T-helper 2 cell (primary cell): ENCODE results near the gene EFTUD2.

Experiments used
- DNase-seq, 5 experiments: peaks; one replicate each; pipeline versions ENCODE4 v3.0.0 to v3.0.0-alpha.2; 2012 to 2022

EFTUD2 gene

DNA sequence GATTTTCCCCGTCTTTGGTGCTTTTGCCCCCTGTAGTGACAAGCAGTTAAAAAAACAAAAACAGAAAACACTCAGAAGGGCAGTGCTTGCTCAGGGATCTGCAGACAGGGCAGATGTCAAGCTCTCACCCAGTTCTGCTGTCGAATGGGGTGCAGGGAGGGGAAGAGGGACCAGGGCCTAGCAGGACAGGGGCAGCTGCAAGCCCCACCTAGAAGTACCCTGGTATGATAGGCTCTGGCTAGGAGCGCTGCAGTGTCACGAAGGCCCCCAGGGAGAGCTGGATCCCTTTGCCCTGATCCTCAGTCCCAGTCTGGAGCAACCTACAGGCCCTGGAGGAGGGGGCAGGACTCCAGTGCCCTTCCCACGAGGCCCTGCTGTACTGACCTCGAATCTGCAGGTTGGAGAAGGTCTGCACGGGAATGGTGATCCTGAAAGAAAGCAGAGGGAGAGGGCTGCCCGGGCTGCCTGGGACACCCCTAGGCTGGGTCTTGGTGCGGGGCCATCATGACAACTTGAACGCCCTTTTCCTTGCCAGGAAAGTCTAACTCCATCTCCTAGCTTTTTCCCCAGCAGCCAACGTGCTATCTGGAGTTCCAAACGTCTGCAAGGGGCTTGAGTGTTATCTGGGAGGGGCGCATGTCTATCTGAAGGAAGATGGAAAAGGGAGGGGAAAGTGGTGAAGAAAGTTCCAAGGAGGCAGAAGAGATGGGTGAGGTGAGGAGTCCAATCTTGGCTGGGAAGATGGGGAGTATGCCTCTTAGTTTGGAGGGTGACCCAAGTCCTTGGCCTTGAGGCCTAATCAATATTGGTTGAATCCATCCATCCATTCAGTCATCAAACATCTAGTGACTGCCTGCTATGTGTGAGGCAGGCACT, 11.2 kb upstream of the EFTUD2 start:
- DNase-seq = no peak

DNA sequence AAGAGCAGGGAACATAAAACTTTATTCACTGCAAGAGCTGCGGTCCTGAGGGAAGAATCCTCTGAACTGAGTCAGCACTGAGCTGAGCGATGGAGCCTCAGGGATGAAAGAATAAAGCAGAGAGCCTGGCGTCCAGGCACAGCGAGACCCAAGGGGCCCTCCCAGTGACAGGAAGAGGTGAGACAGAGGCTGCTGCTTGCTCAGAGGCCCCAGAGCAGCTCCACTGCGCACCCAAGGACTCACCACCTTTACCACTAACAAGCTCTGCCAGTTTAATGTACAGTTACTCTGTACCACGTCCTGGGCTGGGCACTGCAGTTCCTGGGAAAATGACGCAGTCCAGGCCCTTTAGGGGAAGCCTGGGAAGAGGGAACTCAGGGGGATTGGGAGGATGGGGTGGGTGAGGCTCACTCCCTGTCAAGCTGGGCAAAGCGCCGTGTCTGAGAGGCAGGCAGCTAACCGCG, 10.5 kb upstream of the EFTUD2 start:
- no peak for DNase-seq

DNA sequence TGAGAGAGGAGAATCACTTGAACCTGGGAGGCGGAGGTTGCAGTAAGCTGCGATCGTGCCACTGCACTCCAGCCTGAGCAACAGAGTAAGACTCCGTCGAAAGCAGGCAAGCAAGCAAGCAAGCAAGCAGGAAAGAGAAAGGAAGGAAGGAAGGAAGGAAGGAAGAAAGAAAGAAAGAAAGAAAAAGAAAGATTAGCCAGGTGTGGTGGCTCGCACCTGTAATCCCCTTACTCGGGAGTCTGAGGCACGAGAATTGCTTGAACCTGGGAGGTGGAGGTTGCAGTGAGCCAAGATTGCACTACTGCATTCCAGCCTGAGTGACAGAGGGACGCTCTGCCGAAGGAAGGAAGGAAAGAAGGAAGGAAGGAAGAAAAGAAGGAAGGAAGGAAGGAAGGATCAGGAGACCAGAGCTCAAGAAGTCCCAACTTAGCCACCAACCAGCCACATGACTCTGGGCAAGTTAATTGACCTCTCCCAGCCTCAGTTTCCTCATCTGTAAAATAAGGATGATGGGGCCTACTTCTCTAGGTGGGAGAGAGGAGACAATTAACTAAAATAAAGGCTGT, 9.6 kb upstream of the EFTUD2 start:
- no peak for DNase-seq

DNA sequence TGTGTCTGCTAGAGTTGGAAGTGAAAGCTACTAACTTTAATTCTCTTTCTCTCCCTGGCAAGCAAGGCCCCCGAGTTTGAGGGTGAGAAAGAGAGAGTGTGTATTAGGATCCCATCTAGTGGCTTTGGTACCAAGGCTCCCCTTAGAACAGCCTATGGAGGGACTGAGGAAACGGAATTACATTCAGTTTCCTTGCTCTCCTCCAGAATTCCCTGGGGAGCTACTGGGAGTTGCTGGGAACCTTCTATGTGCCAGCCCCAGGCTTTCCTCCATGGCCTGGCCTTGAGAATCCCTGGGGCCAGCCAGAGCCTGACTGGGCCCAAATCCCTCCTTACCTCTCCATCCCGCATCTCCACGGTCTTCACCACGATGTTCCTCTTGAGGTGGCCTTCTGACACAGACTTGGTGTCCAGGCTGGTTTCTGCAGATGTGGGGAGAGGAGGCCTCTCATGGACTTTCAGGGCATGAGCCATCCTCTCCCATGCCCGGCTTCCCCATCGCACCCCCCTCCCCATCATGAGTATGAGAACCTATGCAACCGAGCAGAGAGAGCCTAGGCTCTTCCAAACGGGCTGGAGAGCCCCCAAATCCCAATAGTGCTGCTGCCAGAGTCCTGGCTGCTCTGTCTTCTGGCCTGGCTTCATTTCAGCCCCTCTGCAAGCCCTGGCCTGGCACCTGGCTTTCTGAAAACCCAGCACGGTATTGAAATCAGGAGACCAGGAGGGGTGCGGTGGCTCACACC, 8.7 kb upstream of the EFTUD2 start:
- DNase-seq = no peak

DNA sequence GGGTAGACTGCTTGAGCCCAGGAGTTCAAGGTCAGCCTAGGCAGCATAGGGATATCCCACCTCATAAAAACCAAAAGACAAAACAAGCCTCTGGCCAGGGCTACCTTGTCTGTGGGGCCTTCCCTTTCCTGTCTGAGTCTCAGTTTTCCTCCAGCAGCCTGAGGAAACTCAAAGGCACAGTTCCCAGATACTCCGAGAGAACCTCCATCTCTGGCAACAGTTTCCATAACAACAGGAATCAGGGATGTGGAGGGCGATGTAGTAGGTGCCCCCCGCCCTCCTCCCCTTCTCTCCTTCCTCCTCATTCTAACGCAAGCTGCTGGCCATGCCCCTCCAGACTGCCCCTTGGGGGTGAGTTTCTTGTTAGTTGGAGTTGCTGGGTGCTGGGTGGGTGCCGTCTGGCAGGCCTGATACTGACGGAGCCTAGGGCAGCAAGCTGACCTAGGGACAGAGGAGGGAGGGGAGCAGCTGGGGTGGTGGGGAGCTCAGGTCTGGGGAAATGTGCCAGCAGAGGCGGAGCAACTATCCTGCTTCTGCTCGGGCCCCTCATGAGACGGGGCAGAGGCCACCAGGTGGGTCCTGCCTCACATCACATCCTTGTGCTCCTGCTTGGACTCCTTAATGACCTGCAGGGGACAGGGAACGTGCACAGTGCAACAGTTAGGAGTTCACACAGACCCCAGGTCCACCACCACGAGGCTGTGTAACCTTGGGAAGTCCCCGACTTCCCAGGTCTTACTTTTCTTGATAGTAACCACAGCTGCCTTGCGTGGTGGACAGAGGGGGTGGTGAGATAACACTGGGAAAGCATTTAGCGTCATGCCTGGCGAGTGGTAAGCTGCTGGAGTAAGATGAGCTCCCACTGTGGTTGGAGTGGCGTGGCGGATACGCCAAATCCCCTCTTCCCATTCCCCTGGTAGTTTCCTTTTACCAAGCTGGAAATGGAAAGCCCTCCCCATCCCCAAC, 7.8 kb upstream of the EFTUD2 start:
- no peak for DNase-seq

DNA sequence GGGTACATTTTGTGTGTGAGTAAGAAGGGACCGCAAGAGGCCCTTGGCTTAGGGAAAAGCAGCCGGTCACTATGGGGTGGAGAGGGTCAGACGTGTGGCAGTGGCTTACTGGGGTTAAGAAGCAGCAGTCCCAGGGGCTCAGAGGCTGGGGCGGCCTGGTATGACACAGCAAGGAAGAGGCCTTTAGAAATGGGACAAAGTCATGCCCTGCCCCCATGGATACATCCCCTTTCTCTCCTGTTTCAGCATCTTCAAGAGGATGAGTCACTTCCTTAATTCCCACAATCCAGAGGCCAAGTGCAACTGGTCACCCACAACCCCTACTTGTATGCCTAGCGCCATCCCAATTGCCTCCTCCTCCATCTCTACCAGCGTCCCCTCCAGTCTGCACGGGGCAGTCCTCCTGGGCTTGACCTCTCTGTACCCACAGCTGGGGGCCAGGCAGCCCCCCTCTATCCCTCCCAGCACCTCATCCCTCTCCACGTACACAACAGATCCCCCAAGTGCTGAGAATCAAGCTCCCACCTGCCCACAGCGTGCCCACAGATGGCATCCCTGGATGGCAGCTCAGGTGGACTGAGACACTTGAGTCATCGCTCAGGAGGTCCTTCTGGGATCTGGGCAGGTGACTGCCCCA, 6.9 kb upstream of the EFTUD2 start:
- DNase-seq = no peak

DNA sequence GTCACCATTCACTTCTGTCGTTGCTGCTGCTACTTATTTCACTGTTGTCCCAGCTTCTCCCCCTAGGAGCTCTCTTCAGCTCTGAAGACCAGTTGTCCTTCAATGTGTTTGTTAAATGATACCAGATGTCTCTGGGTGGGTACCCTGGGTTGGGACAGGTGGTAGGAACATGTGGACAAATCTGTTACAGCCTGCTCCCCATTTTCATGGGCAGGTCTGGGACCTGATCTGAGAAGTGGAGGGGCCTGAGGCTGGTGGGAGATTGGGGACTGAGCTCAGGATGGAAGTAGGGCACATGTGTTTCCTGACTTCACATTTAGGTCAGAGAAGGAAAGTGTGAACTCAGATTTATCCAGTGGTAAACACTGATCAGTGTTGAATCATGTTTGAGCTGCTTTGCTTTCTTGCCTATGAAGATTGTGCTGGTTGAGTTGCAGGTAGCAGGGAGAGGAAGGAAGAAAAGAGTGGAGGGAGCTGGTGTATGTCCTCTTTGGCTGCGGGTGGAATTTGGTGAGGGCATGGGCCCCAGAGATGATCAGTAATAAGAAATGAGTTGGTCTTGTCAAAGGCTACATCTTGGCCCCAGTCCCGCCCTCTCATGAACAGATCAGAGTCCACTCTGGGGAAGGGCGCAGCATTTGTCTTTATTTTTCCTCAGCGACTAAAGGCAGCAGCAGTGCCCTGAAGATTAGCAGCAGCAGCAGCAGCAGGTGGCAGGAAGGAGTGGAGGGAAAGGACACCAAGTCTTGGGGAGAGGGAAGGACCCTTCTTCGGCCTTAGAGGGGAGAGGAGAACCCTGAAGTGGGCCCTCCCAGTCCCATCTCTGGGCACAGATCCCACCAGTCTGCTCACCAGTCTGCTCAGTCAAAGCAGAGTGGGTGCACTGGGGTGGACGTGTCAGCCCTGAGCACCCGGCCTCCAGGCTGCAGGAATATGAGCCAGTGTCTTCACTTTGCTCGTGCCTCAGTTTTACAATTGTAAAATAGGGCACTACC, 6.1 kb upstream of the EFTUD2 start:
- DNase-seq = no peak

DNA sequence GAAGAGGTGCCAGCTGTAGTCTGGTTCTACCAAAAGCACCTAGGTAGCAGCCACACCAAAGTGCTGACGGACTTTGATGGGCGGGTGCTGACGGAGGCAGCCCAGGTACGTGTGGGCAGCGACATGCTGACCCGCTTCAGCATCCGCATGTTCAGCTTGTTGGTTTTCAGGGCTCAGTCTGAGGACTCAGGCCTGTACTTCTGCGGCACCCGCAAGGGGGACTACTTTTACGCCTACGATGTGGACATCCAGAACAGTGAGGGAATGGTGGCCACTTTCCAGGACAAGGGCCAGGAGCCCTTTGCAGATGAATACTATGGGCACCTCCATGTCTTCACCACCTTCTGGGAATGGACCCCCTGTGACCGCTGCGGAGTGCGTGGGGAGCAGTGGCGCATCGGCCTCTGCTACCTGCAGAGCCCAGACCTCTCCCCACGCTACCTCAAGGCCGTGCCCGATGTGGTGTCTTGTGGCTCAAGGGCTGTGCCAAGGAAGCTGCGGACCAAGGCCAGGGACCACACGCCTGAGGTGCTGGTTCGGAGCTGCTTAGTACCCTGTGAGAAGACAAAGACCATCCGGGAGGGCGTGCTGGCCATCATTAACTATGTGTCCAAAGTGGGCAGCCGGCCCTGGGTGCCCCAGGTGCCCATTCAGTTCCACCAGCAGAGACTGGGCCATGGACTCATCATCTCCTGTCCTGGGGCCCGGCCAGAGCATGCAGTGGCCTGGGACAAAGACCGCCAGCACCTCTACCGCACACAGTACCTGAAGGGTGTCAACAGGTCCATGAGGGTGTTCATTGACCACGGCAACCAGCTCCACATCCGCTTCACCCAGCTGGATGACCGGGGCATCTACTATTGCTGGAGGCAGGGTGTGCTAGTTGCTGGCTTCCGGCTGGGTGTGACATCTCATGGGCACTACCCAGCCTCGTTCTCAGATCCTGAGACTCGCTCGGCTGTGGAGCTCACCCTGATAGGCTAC, 5.0 kb upstream of the EFTUD2 start:
- DNase-seq = no peak

DNA sequence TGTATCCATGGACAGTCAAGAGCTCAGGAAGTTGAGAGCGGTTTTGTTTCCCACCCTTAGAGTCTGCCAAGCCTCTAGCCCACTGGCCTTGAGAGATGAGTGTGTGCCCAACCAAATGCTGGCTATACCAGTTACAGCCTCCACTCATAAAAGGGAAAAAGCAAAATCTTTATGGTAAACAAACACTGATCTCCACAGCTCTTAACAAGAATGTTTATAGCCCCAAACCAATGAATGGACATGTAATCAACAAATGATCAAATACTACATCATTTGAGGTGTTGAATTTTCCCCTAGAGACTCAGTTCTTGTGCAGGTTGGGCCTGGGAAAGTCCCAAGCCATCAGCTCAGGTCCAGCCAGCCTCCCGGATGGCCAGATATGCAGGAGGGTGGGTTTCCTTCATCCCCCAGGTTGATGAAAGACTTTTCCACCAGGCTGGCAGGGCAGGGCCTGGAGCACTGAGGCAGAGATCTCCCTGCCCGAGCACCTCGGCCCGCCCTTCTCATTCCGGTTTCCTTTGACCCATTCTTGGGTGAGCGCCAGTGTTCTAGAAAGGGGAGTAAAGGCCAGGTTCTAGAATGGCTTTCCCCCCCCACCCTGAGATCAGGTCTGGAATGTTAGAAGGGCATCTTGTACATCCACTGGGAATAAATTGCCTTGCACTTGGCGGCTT, 3.9 kb upstream of the EFTUD2 start:
- no peak for DNase-seq

DNA sequence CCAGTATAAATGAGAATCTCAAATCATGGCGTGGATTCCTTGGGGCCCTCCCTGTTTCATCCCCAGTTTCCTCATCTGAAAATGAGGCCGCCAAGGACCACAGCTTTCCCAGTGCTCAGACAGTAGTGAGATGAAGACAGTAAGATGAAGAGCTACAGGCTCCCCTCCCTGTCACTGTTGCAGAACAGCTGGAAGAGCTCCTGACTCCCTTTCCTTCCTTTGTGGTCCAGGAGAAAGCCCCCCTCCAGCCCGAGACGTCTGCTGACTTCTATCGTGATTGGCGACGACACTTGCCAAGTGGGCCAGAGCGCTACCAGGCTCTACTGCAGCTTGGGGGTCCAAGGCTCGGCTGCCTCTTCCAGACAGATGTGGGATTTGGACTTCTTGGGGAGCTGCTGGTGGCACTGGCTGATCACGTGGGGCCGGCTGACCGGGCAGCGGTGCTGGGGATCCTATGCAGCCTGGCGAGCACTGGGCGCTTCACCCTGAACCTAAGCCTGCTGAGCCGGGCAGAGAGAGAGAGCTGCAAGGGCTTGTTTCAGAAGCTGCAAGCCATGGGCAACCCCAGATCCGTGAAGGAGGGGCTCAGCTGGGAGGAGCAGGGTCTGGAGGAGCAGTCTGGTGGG, 3.0 kb upstream of the EFTUD2 start:
- DNase-seq = no peak

DNA sequence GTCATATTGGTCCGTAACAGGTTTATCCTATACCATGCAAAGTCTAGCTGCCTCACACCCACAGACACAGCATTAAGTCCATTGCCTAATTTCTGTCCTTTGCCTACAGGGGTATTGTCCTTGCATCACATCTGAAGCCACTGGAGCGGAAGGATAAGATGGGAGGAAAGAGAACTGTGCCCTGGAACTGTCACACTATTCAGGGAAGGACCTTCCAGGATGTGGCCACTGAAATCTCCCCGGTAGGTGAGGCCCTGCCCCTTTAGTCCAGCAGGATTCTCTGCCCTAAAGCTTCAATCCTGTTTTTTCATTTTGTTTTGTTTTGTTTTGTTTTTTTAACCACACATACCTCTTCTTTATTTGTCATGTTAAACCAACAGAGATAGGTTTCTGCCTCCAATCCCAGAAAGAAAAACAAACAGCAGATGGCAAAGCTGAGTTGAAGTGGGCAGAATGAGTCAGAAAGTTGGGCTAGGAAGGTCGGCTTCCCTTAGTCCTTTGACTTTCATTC, 2.2 kb upstream of the EFTUD2 start:
- no peak for DNase-seq

DNA sequence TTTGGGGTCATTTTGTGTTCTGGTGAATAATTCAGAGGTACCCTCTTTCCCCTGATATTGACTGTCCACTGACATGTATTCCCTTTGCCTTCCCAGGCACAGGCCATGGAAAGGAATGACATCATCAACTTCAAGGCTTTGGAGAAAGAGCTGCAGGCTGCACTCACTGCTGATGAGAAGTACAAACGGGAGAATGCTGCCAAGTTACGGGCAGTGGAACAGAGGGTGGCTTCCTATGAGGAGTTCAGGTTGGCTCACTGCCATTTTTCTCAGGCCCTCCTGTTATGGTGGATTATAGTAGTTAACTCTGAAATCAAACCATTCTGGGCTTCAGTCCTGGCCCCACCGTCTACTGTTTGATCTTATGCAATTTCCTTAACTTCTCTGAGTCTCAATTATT, 1.6 kb upstream of the EFTUD2 start:
- no peak for DNase-seq

DNA sequence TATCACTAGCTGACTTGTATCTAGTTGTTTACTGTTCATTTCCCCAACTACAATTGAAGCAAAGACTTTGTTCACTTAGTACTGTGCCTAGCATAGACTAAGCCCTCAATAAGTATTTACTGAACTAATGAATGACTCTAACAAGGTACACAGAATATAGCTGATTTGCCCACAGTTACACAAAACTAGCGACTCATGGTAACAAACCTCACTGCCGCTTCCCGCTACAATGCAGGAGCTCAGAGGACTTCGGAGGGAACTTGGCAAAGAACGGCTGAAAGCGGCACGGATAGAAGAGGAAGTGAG, 524 bp downstream of the EFTUD2 start:
- DNase-seq = peak in 1 of 5 experiments; percentile 58

DNA sequence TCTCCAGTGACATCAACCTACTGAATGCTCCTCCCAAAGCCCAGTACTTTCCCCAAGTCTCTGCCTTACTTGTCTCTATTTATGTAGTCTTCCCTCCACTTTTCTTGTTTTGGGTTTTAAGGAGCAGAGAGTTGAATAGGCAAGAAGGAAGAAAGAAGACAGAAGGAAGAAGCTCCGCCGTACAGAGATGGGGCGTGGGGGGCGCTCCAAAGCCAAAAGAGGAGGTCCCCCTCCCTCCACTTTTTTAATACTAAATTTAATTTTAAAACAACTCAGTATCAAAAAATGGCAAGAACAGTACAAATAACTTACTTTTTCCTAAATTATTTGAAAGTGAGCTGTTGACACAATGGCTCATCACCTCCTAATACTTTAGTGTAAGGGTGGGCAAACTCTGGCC, 4.6 kb downstream of the EFTUD2 start:
- DNase-seq = no peak

DNA sequence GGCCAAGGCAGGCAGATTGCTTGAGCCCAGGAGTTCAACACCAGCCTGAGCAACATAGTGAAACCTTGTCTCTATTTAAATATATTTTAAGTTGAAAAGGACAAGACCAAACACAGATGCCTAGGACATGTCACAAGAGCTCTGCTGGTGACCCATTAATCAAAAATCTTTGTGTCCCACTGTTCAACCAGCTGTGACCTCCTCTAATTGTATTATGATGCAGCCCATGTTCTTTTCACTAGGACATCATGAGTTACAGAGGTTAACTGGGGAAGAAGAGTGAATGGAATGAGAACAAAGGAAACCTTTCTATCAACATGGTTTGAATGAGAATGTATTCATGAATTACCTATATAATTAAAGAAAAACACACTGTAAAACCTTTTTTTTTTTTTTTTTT, 7.0 kb downstream of the EFTUD2 start:
- no peak for DNase-seq

DNA sequence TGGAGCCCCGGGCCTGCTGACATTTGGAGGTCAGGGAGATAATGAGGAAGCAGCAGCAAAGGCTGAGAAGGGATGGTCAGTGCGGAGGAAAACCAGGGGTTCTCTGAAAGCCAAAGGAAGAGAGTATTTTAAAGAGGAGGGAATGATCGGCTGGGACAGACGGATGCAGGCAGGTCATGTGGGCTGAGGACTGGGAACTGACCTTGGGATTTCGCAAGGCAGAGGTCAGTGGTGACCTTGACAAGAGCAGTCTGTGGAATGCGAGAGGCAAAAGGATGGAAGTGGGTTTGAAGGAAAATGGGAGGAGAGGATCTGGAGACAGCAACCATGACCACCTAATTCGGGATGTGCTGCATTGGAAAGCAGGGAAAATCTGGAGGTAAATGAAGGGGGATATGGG, 10.2 kb downstream of the EFTUD2 start:
- no peak for DNase-seq

DNA sequence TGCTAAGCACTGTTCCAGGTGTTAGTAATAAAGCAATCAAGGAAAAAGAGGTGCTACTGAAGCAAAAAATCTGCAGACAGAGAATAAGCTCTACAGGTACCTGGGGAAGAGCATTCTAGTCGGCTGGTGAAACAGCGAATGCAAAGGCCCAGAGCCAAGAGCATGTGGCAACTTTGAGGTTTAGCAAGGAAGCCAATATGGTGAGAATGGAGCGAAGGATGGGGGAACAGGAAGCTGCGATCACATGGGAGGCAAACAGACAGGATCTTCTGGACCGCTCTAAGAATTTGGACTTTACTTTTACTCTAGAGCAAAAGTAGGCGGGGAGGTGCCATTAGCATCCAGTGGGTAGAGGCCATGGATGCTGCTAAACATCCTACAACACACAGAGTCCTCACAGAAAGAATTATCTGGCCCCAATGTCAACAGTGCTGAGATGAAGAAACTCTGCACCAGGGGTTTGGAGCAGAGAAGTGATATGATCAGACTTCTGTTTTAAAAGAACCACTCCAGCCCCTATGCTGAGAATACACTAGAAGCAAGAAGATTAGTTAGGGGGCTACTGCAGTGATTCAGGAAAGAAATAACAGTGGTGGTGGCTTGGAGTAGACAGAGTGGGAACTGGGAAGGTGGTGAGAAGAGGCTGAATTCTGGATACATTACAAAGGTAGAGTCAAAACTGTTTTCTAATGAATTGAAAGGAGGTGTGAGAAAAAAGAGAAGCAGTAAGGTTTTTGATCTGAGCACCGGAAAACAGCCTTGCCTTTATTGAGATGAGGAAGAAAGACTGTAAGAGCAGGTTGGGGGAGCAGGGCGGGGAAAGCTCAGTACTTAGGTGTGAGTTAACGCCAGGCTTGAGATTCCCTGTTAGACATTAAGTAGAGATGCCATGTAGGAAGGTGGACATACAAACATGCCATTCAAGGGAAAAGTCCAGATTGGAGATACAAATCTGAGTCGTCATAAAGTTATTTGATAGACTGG, 11.0 kb downstream of the EFTUD2 start:
- peak in 2 of 5 experiments; percentile 21 to 34 for DNase-seq
